Right renal pelvis (tissue), 4 donors: ENCODE data around the gene DLX6. TPM values are rescaled to one million over a fixed set of nuclear protein-coding genes. Genes with fewer than 3 reads are reported as not detected.

ENCODE experiments used
- DNase-seq, 4 donors: peaks; one replicate each; pipeline ENCODE4 v3.0.0-alpha.2; 2013; ENCODE audit warnings: low read depth in 4 of 4, low spot score in 3 of 4, missing footprints in 1 of 4
- polyA plus RNA-seq, 4 donors: library from polyadenylated mRNA; unstranded; fragments of 120-200 nt; gene quantifications; one replicate each; pipeline ENCODE4 v1.2.1, GENCODE V29; 2013; ENCODE audit not compliant: insufficient read length in 4 of 4

Gene DLX6
- polyA plus RNA-seq, 4 donors: 0.05 to 0.08 TPM; not detected in 2

DNA sequence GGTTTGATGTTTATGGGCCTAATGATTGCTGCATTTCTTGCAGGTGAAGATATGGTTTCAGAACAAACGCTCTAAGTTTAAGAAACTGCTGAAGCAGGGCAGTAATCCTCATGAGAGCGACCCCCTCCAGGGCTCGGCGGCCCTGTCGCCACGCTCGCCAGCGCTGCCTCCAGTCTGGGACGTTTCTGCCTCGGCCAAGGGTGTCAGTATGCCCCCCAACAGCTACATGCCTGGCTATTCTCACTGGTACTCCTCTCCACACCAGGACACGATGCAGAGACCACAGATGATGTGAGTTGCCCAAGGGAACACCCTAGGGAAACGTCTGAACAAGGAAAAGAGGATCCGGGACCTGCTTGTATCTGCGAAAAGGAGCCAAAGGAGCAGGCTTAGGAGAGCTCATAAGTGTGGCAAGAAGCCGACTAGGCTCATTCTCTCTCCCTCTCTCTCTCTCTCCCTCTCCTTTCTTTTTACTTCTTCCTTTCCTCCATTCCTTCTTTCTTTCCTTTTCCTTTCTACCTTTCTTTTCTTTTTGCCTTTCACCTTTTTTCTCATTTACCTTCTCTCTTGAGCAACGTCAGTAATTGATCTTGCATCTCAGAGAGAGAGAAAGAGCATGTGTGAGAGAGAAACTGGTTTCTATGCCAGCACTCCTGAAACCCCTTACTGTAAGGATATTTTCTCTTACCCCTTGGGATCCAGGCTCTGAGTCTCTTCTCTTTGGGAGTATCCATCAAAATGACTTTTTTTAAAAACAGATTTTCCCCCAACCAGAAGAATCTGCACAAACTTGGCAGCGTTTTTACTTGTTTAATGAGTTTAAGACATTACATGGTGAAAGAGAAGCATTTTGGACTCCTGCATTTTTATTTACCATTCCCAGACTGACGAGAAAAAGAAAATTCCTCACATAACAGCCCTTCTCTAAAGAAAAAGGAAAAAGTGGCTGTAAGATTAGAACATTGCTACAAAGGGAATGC is 4.7 kb downstream of the DLX6 start:
- no peak for DNase-seq

DNA sequence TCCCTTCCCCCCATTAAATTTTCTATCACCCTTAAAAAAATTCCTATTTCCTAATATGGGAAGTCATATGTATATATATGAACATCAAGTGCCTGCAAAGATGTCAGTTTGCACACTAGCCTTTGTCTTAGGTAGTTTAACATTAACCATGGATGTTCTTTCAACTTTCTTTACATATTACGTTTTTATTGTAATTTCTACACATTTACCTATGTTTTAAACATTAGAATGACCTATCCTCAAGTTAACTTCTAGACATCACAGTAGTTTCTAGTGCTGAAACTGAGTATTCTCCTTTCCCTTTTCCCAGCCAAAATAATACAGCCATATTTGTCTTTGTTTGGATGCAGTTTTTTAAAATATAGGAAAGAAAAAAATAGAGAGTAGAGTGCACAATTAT is 5.8 kb downstream of the DLX6 start:
- no peak for DNase-seq

DNA sequence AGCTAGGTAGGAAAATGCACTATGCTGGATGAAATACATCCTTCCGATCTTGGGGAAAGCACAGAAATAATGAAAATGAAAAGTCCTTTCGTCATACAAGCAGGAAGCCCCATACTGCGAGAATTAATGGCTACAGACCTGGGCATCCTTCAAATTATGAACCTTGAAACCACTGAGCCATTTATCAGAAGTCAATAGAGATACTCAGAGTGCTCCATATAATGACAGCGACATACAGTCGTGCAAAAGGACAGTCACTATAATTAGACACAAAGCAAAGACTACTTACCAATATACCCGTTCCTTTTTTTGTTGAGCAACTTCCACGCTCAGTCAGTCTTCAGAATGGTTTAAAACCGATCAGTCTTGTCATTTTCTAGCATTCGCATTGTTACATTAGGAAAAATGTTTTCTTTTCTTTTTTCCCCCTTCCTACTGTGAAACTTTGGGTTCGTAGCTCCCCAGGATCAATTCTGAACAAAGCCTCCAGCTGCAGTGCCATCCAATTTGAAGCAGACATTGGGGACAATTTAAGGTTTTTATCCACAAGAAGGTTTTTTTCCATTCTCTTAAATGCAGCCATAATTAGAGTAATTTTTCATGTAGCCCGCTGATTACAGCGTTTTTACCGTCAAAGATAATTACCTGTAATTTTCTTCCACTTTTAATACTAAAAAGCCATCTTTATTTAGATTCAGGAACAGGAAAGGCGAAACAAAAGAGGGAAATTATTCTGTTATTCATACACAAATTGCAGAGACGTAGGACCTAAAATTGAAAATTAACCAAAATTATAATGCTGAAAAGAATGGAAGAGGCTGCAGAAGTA is 6.4 kb downstream of the DLX6 start:
- no peak for DNase-seq

DNA sequence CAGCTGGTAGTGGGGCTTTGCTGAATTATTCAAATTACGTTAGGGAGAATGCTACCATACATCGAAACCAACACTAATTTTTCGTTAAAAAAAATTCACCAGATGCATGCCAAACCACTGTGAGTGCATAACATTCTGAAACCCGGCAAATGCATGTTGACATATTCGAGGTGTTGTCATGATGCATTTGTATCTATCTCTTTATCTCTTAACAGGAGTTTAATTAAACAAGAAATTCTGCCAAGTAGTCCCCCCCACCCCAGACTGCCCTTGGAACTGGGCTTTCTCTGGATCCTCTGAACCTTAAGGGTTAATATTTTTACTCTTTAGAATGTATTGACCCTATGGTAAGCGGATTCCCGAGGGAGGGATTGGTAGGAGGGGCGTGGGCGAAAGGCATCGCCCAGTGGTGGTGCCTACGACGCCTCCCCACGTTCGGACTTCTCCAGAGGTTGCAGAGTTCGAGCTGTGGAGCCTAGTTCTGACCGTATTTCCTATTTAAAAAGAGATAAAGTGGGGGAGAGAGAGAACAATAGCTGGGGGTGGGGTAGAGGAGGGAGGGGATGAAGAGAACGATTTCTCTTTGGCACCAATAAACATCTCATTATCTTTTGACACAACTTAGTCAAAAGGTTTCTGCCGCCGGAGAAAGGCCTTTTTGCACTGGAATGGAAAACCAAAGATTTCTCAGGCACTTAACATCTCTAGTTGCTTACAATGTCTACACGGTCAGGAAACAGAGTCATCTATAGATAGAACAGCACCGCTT is 7.2 kb downstream of the DLX6 start:
- no peak for DNase-seq

DNA sequence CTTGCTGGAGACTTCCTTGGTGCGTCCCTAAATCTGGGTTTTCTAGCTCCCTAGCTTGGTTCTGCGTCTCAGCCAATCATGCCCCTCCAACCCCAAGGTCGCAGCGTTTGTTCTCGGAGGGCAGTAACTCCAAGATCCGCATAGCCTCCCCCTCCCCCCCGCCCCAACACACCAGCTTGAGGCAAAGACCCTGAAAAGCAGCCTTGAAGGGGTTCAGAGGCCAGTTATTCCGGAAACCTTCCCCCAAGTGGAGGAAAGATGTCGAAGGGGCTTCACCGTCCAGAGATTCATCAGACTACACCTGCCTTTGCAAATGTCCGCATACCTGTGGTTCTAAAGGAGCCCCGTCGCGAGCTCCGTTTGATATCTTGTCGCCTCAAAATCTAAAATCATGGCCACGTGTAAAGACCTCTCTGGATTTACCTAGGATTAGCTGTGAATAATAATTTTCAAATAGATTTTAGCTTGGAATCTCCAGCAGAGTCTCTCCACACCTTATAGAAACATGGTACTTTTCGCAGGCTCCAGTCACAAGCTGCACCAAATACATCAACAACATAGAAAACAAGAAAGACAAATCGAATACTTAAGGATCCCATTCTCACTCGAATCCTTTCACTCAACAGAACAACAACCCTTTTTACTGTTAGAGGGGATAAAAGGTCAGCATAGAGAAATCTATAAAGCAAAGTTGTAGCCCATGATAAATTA is 7.9 kb downstream of the DLX6 start:
- DNase-seq: no peak

DNA sequence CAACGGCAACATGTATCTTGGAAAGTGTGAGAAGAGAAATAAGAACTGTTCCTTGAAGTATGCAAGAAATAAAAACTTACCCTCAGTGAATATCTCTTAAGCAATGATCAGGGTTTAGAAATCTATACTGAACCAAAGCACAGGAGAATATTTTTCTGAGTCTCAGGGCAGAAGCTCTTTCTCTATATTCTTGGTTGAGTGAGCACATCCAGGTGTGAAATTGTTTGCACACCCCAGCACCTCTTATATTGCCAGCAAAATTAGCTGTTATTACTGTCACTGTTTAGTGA is 8.4 kb downstream of the DLX6 start:
- DNase-seq: no peak

DNA sequence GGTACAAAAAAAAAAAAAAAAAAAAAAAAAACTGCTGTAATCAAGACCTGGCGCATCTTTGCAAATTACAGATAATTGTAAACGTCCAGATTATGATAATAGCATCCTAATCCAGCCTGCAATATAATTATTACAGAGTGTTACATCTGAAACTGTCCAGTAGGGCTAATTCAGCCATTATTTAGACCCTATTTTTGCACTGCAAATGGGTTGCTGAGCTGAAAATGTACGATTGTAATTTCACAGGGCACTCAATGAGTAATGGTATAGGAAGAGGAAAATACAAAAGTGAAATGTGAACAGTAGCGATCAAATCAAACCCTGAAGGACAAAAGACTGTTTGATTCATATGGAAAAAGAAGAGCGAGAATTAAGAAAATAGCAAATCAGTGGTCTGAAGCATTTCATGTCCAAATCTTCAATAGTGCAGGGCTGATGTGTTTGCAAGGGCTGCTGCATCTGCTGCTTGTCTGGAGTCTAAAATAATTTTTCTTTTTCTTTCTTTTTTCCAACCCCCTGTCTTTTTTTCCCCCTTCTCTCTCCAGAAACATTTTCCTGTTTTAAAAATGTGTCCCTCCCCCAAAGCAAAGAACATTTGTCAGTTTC is 8.9 kb downstream of the DLX6 start:
- DNase-seq: no peak

DNA sequence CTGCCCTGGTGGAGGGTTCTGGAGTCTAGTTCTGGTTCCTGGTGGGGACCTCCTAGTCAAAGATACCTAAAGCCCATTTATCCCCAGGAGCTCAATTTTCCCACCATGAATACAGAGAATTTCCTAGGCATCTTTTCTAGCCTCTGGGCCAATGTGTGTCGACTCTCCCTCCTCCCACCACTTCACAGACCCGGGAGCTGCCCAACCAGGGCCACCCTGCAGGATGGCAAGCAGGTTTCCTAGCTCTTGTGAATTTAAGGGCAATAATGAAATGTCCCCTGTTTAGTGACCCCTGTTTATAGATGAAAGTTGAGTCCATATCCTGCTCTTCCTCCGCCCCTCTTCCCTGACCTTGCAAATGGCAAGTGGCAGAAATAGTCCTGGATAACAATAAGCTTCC is 9.9 kb downstream of the DLX6 start:
- no peak for DNase-seq

DNA sequence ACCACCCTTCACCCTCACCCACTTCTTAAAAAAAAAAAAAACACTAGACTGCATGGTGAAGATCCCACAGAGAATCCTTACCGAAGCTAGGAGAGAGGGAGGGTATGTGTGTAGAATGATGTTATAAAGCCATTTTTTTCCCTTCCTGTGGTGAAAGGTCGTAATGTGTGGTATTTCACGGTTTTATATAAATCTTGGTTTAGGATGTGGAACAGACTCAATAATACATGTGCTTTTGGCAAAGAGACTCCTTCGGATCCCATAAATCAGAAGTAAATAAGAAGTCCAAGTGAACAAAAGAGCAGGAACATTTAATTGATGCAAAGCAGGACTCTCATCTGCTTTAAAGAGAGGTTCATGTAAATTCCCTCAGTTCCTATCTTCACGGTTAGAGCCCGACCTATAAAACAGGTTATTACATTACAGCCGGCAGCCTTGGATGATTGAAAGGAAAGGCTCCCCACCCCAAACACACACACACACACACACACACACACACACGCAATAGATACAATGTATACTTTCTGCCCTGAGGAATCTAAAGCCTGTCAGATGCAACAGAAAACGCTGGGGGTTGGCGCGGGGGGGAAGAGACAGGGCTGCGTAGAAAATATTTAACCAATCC is 10.5 kb downstream of the DLX6 start:
- no peak for DNase-seq

DNA sequence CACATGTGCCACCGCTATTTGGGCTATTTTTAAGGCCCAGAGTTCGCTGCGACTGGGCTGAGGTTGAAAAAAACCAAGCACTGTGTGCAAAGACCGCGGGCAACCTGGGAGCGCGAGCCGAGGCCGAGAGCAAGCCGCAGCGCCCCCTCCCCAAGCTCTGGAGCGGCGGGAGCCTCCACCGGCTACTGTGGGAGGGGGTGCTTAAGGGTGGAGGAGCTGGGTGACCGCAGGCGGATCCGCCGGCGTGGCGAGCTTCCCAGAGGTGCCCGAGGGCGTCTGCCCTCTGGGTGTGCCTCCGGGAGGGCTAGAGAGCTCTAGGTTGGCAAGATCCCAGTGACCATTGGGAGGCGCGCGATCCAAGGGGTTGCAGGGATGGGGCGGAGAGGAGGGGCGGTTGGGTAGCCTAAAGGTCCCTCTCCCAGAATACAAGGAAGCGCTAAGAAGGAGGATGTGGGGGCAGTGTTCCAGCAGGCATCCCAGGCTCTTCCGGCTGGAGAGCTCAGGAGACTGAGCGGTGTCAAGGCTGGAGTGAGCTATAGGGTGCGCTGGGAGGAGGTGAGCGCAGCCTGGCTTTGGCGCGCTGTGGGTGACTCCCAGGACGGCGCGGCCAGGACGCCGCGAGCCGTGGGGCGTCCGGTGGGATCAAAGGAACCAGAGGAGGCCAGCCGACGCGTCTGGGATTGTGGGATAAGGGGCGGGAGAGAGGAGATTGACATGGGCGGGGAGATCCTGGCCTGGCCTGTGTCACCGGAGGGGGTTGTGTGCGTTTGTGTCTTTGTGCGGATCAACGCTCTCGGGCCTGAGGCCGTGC is 11.2 kb downstream of the DLX6 start:
- DNase-seq: no peak

DNA sequence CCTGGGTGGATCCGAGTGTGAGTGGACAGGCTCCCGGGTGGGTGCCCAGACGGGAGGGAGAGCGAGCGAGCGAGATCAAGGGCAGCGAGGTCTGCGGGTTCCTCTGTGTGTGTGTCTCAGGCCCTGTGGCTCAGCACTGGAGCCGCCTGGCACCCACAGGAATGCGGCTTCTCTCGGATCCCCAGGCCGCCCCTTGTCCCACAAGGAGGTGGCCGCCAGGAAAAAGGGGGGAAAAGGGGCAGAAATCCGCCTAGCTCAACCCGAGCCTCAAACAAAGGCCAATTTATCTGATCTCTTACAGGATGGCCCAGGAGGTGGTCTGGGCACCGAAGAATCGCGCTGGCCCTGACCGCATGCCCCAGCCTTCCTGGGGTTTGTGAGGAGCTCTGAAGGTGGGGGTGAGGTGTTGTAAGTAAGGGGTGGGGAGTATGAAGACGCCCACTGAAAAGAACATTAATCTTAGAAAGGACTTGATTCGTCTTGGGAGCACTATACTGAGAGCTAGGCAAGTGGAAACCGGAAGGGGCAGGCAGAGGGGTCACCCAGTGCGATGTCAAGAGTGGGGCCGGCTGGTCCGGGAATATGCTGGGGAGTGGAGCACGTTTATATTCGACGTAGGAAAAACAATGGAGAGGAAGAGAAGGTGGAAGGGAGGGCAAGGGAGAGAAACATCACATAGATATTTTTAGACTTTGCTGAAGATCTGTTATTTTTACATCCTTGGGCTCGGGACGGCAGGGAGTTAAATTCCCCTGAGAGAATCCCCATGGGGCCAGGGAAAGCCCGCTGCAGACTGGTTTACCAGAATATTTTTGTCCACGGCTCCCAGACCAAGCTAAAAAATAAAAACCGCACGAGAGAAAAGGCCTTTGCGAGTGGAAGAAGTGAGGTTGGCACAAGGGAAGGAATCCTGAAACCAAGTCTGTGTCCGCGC is 12.1 kb downstream of the DLX6 start:
- no peak for DNase-seq

DNA sequence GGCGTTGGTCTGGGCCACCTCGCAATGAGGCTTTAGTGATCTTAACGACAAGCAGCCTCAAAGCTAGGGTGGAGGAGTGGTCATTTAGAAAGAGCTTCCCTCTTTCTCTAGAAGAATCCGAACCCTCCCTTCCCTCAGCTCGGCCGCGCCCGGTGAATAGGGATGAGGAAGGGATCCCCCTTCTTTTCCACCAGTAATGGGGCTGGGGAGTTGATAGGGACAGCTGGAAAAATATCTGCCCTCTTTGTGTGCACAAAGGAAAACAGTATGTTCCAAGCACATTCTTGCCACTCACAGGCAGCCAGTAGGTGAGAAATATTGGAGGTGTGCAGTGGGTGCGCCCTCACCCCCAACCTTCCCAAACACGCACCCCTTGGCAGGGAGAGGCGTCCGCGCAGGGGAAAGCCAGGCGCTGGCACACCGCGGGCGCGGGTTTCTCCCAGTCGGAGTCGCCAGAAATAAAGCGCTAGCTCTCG is 12.8 kb downstream of the DLX6 start:
- no peak for DNase-seq

DNA sequence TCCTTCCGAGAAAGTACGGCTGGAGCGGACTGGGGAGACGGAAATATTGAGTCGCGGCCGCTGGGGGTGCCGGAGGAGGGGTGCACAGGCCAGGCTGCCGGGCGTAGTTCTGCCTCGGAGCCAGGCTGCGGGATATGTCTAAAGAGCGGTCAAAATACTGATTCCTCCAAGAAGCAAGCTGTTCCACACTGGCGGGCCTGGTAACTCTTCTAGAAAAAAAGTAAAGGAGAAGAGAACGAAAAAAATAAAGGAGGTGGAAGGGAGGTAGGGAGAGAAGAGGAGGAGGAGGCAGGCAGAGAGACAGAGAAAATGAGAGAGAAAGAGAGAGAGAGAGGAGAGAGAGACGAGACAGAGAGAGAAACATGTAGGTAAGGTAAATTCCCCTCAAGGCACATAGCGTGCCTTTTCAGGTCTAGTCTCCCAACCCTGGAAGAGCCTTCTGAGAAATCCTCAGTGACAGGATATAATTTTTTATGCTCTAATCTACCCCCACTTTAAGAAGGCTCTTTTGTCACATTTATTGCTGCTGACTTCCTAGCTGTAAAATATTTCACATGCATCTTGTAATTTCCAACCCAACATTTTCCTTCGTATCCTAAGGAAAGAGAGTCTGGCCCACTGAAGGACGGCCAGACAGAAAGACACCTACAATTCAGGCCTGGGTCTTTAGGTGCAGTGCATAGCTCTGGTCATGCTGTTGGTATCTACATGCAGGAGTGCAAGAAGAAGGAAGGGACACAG is 13.6 kb downstream of the DLX6 start:
- DNase-seq: no peak

DNA sequence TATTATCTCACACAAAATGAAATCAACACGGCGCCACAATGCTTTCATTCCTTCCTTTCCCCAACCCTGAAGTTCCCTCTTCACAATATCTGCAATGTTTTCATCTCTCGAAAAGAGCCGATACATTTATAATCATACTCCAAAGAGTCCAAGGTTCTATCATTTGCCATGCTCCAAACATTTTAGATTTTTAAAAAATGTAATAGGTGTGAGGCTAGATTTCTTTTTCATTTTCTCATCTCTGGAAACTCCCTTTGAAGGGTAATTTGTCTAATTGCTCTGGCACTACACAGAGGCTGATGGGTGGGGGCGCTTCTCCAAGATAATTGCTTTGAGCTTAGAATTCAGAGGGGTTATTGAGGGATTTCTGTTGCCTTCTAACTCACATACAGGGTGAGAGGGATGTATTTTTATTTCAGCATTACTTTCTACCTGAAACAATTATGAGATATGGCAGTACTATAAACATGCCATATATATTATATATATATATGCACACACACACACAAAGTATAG is 14.4 kb downstream of the DLX6 start:
- DNase-seq: no peak

DNA sequence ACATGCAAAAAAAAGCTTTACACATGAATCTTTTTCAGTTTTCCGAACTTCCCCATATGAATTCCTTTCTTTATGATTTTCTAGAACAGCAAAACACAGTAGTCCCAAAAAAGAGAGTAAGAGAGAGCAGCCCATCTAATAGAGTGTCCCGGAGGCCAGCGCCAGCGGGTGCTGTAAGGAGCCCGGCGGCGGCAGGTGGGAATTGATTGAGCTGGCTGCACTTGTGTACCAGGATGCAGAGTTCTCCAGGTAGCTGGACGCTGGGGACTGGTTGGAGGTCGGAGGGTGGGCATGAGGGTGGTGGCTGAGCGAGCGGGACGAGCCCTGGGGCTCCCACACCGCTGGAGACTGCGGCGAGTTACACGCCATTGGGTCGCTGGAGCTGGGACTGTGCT is 15.2 kb downstream of the DLX6 start:
- no peak for DNase-seq

DNA sequence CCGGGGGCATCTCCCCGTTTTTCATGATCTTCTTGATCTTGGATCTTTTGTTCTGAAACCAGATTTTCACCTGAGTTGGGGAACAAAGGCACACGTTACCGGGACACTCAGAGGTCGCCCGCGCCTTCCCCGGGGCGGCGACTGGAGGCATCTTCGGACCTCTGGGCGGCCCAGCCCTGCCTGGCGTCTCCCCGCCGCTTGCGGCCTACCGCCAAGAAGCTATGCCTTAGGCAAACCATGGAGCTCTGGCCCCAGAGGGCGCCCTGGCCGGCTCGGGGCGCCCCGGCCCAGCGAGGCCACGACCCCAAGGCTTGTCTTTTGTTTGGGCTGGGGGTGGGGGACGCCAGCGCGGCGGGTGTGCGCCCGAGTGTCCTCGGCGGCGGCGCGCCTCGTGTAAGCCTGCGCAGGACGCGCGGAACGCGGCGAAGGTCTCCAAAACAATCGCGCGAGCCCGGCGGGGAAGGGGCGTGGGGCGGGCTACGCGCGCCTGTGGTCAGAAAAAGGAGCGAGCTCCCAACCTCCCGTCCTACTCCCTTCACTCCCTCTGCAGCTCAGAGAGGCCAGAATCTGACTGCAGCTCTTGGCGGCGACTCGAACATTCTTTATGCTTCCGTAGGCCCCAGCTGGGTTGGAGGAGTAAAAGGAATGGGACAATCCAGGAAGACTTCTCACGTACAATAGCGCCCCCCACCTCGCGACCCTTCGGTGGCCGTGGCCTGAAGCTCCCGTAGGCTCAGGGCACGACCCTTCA is 15.8 kb downstream of the DLX6 start:
- DNase-seq: no peak
